NOMO-1 (cell line): ENCODE measurements around the gene PFDN2.
"Not testable (repeated sequence)": the region's sequence is repeated elsewhere in the genome, so short reads cannot be mapped to it uniquely, and the experiment has no call there.

Experiments used
- DNase-seq, 2 experiments: peaks; one replicate each; lab custom pipeline; 2025; ENCODE audit not compliant: unreplicated experiment in 2 of 2; lab: John Stamatoyannopoulos, UW

PFDN2 gene

GRCh38 chr1:161082996-161083747, 34.7 kb downstream of the PFDN2 start:
- peak; percentile 76 to 85 for DNase-seq

- DNase-seq = no peak
Observed at GRCh38 chr1:161082483-161082882, 35.4 kb downstream of the PFDN2 start.

- no peak for DNase-seq
Observed at GRCh38 chr1:161081519-161081918, 36.3 kb downstream of the PFDN2 start.

GRCh38 chr1:161080441-161081405, 37.1 kb downstream of the PFDN2 start:
- no peak for DNase-seq

GRCh38 chr1:161079436-161080110, 38.3 kb downstream of the PFDN2 start:
- DNase-seq = no peak

GRCh38 chr1:161077426-161077825, 40.4 kb downstream of the PFDN2 start:
- no peak for DNase-seq

- DNase-seq = no peak
Observed at GRCh38 chr1:161076410-161076809, 41.4 kb downstream of the PFDN2 start.

- no peak for DNase-seq
Observed at GRCh38 chr1:161074676-161075368, 43.0 kb downstream of the PFDN2 start.

GRCh38 chr1:161073474-161074121, 44.2 kb downstream of the PFDN2 start:
- DNase-seq = no peak

- no peak for DNase-seq
Observed at GRCh38 chr1:161072751-161073449, 44.9 kb downstream of the PFDN2 start.

GRCh38 chr1:161071886-161072371, 45.9 kb downstream of the PFDN2 start:
- peak; percentile 57 to 65 for DNase-seq

- no peak for DNase-seq
Observed at GRCh38 chr1:161070761-161071160, 47.1 kb downstream of the PFDN2 start.

- DNase-seq = peak; percentile 93 to 95
Observed at GRCh38 chr1:161069731-161070270, 48.0 kb downstream of the PFDN2 start, which contains the start of gene ARHGAP30. ARHGAP30 (minus strand) TSS chr1:161069891; CDS start chr1:161069624, 267 bp downstream.

GRCh38 chr1:161069241-161069640, 48.6 kb downstream of the PFDN2 start:
- peak in 1 of 2 experiments; percentile 14 for DNase-seq

GRCh38 chr1:161068306-161069234, 49.3 kb downstream of the PFDN2 start:
- peak; percentile 92 to 96 for DNase-seq

- DNase-seq = no peak
Observed at GRCh38 chr1:161066694-161067093, 51.1 kb downstream of the PFDN2 start.

- not testable (repeated sequence) for DNase-seq
Observed at GRCh38 chr1:161065681-161066080, 52.2 kb downstream of the PFDN2 start.

GRCh38 chr1:161063936-161064335, 53.9 kb downstream of the PFDN2 start:
- DNase-seq = not testable (repeated sequence)
